HG02642 (cell line): ENCODE results near the gene GBGT1.
A peak's percentile ranks its signal among the peaks of the same experiment; 100 is the strongest.

Experiments
- ATAC-seq: cut with Tn5 transposase; IDR thresholded peaks from one replicate; pipeline ENCODE4 v1.9.1; 2021; ENCODE audit warnings: mild to moderate bottlenecking; ENCODE audit not compliant: unreplicated experiment, poor library complexity

The GBGT1 gene

DNA sequence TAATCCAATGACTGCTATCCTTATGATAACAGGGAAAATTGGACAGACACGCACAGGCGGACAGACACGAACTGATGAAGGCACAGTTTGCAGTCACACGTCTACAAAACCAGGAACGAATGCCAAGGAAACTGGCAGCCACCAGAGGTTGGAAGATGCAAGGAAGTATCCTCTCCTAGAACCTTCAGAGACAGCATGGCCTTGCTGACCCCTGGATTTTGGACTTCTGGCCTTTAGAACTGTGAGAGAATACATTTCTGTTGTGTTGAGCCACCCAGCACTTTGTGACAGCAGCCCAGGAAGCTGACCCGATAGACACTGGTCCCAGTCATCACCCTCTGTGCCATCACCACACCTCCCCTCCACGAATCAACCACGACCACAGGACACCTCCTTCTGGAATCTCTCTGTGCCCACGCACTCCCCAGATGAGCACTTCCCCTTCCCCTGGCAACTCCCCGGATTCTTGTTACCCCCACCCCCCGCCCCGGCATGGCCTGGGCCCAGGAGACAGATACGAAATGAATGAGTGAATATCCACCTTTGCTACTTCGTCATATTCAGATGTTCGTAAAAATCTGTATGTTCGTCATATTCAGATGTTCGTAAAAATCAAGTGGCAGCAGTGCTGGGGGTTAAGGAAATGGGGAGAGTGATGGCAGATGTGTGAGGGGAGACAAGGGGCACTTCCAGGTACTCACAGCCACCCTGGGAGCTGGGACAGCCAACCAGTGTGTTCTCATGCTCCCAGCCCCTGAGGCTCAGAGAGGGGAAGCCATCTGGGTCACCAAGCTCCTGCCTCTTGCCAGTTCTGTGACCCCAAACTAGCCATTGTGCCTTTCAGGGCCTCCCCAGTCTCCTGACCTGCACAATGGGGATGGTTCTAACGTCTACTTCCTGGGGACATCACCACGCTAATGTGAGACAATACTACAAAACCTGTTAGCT lies 18.5 kb downstream of the GBGT1 start:
- no peak for ATAC-seq

DNA sequence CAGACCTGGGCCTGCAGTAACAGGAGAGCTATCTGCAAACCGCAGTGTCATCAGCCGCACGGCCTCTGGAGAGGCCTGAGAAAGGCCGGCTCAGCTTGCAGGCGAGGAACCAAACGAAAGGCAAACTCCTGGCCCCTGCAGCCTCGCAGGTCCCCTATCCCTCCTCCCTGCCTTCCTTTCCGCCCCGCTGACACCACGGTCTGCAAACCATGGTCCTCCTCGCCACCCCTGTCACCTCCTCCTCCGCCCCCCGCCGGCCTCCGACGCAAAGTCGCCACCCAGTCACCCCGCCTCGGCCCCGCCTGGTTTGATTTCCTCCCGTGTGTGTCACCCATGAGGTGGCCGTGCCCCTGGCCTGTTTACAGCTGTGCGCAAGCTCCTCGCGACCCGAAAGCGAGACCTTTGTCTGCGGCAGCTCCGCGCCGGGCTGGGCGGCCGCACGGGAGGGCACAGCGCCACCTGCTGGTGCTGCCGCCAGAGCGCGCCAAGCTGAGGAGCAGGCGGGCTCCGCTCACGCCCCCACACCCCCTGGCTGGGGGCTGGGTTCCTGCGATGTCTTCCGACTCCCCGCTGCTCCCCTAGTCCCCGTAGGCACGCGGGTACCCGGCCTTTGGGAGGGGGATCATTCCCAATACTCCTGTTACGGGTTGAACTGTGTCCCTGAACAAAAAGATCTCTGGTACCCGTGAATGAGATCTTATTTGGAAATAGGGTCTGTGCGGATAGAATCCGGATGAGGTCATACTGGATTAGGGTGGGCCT lies 19.4 kb downstream of the GBGT1 start:
- ATAC-seq = peak; percentile 50

DNA sequence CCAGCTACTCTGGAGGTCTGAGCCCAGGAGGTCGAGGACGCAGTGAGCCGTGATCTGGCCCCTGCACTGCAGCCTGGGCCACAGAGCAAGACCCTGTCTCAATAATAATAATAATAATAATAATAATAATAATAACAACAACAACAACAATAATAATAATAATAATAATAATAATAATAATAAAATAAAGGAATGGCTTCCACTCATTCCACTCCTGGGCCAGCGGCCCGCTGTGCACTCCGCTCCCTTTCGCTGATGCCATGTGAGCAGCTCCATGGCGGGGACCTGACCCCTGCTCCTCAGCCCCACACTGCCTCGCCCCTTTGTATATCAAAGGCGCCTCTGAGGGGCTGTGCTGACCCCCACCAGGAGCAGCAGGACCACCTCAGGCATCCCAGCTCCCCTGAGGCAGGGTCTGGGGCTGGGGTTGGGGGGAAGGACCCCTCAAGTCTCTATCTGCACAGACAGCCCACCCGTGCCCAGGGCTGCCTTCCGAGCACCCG lies 20.0 kb downstream of the GBGT1 start:
- ATAC-seq = no peak

DNA sequence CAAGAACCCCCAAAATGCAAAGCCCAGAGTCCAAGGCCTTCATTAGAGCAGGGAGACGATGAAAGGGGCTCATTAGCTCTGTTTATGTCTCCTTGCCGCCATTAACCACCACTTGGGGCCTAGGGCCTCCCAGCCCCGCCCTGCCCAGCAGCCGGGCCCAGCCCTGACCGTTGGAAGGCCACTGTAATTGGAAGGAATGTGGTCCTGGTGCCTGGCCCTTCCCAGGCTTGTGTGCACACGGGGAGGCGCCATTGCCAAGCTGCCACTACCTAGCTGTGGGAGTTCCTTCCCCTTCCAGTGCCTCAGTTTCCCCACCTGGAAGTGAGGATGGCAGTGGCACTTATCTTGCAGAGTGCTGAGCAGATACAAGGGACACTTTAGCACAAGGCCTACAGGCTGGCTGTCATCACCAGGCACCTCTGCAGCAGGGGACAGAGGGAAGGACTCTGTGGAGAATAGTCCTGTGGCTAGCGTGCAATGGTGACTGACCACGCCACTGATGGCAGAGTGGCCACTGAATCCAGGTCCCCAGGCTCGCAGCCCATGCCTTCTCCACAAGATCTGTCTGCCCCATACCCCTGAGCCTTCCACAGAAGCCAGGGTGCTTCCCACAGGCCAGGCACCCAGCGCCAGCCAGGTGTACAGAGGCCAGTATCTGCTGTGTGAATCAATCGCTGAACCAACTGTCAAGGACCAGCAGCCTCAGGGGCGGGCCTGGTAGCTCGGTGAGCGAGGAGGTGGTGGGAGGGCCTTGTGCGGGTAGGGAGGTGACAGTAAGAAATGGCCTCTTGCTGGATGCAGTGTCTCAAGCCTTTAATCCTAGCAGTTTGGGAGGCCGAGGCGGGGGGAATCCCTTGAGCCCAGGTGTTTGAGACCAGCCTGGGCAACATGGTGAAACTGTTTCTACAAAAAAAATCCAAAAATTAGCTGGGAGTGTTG lies 20.8 kb downstream of the GBGT1 start:
- no peak for ATAC-seq

DNA sequence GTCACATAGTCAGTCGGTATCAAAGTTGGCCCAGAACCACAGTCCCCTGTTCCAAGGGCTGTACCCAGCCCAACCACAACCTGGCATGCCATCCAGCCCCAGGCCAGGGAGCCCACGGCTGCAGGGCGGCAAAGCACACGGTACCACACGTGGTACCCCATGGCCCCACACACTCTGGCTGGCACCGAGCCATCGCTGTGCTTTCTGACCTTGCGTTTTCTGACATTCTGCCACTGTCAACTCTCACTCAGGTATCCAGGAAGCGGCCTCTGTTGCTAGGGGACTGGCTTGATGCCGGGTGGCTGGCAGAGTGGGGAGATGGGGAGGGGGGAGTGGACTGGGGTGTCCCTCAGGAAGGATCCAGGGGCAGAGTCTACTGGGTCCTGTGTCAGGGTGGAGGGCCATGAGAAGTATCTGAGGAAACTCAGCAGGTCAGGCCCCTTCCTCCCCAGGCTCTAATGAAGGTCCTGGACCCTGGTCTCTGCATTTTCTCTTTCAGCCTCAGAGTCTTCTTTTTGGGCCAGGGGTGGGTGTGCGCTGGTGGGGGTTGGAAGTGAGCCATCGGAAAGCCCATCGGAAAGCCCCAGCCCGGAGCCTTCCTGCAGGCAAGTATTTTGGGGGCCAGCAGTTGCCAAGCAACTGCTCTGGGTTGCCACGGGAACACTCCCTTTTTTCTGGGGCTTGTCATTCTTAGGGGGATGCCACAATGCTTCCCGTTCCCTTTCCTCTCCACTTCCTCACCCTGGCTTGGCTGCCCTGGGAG lies 21.7 kb downstream of the GBGT1 start:
- ATAC-seq = no peak

DNA sequence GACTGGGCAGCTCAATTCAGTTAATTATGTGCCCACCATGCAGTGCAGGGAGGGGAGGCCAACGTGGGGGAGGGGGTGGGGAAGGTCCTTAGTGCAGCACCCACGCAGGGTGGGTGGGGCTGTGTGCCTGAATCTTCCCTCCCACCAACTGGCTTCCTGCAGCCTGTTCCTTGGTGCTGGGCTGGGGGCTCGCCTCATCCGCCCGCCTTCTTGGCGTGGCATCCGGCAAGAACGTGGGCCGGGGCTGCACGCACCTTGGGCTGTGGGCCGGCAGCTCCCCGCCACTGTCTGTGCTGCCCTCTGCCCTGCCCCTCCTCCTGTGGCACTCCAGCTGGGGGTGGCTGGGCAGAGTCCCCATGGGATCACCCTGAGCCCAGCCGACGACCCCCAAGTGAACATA lies 23.1 kb downstream of the GBGT1 start:
- ATAC-seq = no peak

DNA sequence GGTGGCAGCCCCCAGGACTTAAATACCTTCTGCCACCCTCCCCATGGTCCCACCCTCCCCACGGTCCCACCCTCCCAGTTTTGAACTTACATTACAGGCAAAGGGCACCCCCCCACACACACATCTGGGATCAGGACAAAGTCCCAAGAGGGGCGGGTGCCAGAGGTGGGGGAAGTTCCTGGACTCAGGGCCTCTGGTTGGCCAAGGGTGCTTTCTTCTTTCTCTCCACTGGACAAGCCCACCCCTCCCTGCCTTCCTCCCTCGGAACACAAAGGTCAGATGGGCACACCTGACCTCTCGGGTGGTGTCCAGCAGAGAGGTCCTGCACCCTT lies 23.6 kb downstream of the GBGT1 start:
- ATAC-seq = no peak

DNA sequence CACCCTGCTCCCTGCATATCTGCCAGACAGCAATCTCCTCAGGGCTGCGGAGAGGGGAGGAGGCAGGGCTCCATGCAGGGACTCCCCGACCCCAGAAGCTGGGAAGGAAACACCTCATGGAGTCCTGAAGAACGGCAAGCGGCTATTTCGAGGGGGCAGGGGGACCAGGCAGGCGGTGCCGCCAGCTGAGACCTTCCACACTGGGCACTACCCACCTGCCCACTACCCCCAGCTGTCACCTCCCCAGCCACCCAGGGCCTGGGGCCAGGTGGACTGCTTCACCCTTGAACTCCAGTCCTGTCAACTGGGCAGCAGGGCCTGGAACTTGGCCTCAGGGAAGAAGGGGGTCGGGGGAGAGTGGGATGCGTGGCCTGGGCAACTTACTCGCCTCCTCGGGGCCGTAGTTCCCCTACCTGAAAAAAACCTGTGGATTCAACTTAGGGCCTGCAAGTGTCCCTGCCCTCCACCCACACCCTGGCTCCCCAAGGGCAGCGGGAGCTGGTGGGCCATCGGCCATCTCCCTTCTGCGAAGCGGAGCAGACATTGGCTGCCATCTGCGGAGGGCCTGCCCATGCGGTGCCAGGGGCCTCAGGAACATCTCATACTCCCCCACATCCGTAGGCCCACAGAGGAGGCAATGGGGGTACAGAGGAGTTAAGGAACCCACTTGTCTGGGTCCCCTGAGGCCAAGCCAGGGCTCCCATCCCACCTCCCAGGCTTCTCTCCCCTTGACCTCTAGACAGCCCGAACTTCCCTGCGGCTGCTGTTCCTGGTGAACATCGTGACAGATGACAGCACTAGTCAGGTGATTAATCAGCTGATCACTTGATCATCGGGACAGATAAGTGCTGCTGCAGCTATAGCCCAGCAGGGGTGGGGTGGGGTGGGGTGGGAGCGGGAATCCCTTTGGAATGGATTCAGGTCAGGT lies 24.2 kb downstream of the GBGT1 start:
- ATAC-seq = no peak

DNA sequence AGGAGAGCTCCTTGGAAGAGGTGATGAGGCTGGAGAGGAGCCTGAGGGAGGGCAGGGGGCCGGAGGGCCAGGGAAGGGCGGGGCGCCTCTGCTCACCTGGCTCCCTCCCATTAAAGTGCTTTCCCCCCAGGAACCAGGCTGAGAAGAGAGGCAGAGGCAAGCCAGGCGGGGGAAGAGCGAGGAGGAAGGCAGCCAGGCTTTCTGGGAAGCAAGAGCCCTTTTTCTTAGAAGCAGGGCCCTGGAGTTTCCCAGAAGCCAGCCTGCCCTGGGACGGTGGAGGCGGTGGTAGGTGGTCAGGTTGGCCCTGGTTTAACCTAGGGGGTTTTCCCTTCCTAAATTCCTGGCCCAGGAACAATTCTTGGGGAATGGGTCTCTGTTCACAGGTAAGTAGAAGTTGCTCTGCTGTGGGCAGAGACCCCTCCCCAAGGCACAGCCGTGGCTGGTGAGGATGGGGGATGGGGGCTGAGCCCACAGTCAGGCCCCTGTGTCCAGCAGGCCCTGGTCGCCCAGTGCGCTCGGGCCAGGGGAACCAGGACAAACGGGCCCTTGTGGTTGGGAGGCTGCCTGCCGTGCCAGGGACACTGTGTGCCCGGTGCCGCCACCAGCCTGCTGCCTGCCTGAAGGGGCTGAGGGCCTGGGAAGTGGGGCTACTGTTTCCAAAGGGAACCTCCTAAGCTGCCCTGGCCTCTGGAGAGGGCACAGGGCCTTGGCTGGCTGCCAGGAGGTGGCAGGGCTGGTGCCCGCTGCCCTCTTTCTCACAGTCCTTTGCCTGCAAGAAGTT lies 26.1 kb downstream of the GBGT1 start:
- no peak for ATAC-seq

DNA sequence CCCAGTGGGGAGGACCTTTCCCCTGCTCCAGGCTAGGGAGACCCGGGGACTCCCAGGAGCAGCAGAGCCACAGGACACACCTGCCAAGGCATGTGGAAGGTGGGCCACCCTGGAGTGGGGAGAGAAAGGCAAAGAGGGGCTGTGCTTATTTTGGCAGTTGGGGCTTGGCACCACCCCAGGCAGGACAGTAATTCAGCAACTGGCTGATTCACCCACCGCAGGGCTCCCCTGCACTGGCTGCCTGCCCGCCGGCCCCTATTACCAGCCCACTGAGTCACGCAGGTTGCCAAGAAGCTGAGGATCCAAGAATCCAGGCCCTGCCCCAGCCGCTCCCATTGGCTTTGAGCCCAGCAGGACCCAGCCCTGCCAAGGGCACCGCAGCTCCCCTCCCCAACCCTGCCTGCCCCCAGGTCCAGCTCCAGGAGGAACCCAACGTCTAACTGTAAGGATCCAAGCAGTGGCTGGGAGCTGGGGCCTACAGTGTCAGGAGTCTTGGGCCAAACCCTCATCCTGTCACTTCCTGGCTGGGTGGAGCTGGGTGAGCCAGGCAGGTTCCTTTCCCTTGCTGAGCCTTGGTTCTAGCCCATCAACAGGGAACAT lies 28.5 kb downstream of the GBGT1 start:
- no peak for ATAC-seq

DNA sequence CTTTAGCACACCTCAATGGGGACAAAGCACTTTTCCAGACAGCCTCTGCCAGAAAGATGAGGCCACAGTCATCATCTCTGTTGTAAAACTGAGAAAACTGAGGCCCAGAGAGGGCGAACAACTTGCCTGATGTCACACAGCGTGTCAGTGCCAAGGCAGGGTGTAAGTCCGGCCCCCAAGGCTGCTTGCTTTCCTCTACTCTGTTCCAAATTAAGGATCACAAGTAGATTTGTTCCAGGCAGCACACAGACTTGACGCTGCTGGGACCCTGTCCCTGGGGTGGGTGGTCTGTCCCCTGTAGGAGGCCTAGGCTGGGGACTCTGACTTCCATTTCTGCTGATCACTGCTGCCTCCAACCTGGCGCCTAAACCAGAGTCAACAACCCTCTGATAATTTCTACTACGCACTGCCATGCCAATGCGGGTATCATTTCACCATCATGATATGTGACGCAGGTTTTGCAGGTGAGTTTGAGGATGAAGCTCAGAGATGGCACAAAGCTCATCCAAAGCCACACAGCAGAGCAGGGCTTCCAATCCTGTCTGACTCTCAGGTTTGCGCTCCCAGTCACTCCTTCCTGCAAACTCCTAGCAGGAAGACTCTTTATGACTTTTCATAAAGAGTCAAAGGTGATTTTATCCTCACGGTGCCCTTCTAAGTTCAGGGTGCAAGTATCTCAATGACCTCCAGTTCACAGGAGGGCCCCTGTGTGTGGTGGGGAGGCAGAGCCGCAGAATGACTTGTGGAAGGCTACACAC lies 29.1 kb downstream of the GBGT1 start:
- no peak for ATAC-seq

DNA sequence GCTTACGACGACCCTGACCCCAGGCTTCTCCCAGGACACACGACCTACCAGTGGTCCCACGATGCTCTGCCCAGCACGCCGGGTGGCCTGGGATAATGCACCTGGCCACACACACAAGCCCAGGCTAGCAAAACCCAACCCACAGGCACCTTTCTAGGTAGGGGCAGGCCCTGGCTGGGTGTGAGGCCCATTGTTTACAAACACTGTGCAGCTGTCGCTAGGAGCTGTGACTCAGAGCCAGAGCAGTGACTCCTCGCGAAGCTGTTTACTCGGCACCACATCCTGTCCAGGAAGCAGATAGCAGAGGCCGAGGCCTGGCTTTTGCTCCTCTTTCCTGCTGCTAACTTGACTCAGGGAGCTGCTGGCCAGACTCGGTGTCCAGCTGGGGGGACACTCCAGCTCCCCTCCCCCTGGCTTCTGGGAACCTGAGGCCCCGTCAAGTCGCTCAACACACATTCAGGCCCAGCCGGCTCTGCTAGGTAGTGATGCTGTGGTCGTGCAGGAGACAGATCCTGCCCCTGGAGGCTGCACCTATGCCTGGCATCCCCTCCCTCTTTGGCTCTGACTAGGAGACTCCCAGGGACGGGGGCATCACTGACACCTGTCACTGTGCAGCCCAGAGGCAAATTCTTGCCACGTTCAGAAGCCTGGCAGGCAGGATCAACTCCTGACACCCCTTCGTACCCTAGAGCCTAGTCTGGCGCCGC lies 29.9 kb downstream of the GBGT1 start:
- ATAC-seq = peak; percentile 78

DNA sequence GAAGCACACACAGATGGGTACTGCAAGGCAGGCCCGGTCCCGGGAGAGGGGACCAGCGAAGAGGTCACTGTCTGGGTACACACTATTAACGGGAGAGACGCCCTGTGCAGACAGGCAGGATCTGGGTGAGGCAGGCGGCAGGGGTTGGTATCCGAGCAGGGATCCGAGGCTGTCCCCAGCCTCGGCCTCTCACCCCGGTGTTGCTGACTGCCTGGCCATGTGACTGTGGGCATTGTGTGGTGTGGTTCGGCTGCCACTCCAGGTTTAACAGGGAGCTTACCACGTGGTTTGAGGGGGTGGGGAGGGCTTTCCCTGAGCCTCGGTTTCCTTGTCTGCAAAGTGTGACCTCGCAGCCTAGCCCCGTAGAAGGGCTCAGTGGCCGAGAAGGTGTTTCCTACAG lies 31.5 kb downstream of the GBGT1 start:
- no peak for ATAC-seq

DNA sequence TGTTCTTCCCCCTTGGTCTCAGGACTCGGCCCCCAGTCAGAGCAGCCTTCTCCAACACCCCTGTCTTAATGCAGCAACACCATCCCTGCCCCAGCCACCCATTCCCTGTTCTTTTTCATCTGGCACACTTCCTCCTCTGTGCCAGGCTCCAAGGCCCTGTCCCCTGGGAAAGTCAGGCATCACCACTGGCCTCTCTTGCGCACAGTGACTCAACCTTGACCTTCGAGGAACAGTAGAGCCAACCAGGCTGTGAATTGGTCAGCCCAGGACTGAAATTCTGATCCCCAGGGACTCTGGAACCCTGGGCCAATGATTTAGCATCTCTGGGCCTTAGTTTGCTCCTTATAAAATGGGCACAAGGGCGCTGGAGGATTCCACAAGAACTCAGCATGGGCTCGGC lies 32.2 kb downstream of the GBGT1 start:
- no peak for ATAC-seq

DNA sequence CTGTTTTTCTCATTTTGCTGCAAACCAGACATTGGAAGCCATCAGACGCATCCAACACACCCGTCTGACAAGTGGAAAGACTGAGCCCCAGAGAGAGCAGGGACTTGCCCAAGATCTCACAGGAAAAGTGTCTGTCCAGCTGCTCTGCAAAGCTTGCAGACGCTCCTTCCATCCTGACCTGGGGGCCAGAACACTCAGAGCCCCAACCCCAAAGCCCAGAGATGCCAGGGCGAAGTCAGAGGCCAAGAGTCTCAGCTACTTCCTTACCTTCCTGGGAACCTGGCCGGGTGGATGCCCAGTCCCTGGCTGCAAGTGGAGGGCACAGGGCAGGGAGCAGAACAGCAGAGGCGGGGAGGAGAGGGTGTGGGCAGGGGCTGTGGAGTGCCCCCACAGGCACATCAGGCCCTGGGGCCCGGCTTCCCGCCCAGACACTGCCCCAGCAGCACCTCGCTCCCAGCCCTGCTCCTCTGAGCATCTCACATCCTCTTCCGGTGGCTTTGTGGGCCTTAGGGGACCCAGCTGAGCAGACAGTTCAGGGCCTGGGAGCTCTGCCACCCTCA lies 32.9 kb downstream of the GBGT1 start:
- ATAC-seq = no peak
